B cell (primary cell): ENCODE measurements around the gene DRAP1. TPM values are rescaled to one million over a fixed set of nuclear protein-coding genes. Genes with fewer than 3 reads are reported as not detected.
A peak's percentile ranks its signal among the peaks of the same experiment; 100 is the strongest.

ENCODE experiments used
- ATAC-seq: fragments of 200-7000 bp; cut with Tn5 transposase; one replicate; pipeline ENCODE4 v1.10.0; 2021; ENCODE audit warnings: low read depth, mild to moderate bottlenecking, moderate number of reproducible peaks, moderate library complexity
- CTCF ChIA-PET: fragments of 350-600 bp; sonication (Branson Sonifier 250); formaldehyde crosslinking; loops from one replicate; lab custom pipeline; 2021; ENCODE audit warnings: antibody characterized with exemption, inconsistent platforms; lab: Charles Lee
- POLR2A ChIA-PET: fragments of 350-600 bp; sonication (Branson Sonifier 250); formaldehyde crosslinking; loops from one replicate; lab custom pipeline; 2021; ENCODE audit warnings: antibody characterized with exemption; lab: Charles Lee
- DNase-seq: peaks from one replicate; pipeline ENCODE4 v3.0.0; 2013
- H2AFZ ChIP-seq: 2 replicates; pipeline ENCODE4 v1.6.1; 2012; ENCODE audit warnings: mild to moderate bottlenecking, low read depth, low read length; ENCODE audit not compliant: insufficient read depth, poor library complexity, severe bottlenecking
- H3K27ac ChIP-seq, 2 donors: 1 replicate in 1 of 2; 2 replicates in 1 of 2; pipeline ENCODE4 v1.5.1; 2012 to 2013; ENCODE audit warnings: low read length in 2 of 2, mild to moderate bottlenecking in 2 of 2, moderate library complexity in 1 of 2
- H3K27me3 ChIP-seq, 4 experiments: fragments of 200-600 bp in 1 of 4; sonication (generic) in 1 of 4; replicated peaks in 1 of 4; 1 replicate in 2 of 4; 2 replicates in 2 of 4; pipeline versions ENCODE4 v1.6.1 to v1.7.0; 2013 to 2016; ENCODE audit warnings: low read length in 3 of 4, mild to moderate bottlenecking in 2 of 4, mixed read lengths in 1 of 4, moderate library complexity in 1 of 4; ENCODE audit not compliant: insufficient read depth in 4 of 4, control insufficient read depth in 3 of 4; ENCODE audit errors: control extremely low read depth in 1 of 4
- H3K36me3 ChIP-seq, 2 experiments: replicated peaks in 1 of 2; 1 replicate in 1 of 2; 2 replicates in 1 of 2; pipeline versions ENCODE4 v1.6.1 to v1.7.1; 2013; ENCODE audit warnings: low read length in 1 of 2; ENCODE audit not compliant: insufficient read depth in 2 of 2, control insufficient read depth in 1 of 2; ENCODE audit errors: control extremely low read depth in 1 of 2, extremely low read depth in 1 of 2
- H3K4me1 ChIP-seq, 2 donors: fragments of 200-600 bp in 1 of 2; sonication (generic) in 1 of 2; 1 replicate in 1 of 2; 2 replicates in 1 of 2; pipeline versions ENCODE4 v1.5.1 to v1.6.1; 2013 to 2017; ENCODE audit warnings: low read length in 2 of 2; ENCODE audit not compliant: control insufficient read depth in 2 of 2, insufficient read depth in 2 of 2
- H3K4me2 ChIP-seq: replicated peaks from 2 replicates; pipeline ENCODE3; 2012; ENCODE audit warnings: mild to moderate bottlenecking, low read depth, low read length; ENCODE audit not compliant: poor library complexity, severe bottlenecking
- H3K4me3 ChIP-seq, 5 experiments: fragments of 200-600 bp in 1 of 5; sonication (generic) in 1 of 5; 1 replicate in 3 of 5; 2 replicates in 2 of 5; pipeline versions ENCODE4 v1.5.1 to v1.7.0; 2011 to 2016; ENCODE audit warnings: low read length in 4 of 5, mild to moderate bottlenecking in 4 of 5, low read depth in 2 of 5, control low read depth in 1 of 5, moderate library complexity in 1 of 5; ENCODE audit not compliant: insufficient read depth in 1 of 5; ENCODE audit errors: control extremely low read depth in 1 of 5, extremely low read depth in 1 of 5
- H3K79me2 ChIP-seq: fragments of 200-600 bp; sonication (generic); one replicate; pipeline ENCODE4 v1.6.0; 2016; ENCODE audit warnings: low read length; ENCODE audit not compliant: control insufficient read depth, insufficient read depth
- H3K9ac ChIP-seq: fragments of 200-600 bp; sonication (generic); 2 replicates; pipeline ENCODE4 v1.6.1; 2017; ENCODE audit warnings: mild to moderate bottlenecking, low read length, moderate library complexity
- H3K9me3 ChIP-seq, 3 donors: one replicate each; pipeline versions ENCODE4 v1.6.1 to v1.7.1; 2013; ENCODE audit warnings: low read length in 2 of 3; ENCODE audit not compliant: control insufficient read depth in 2 of 3, insufficient read depth in 1 of 3; ENCODE audit errors: control extremely low read depth in 1 of 3
- H4K20me1 ChIP-seq: 2 replicates; pipeline ENCODE4 v1.6.0; 2012; ENCODE audit warnings: mild to moderate bottlenecking, low read length; ENCODE audit not compliant: insufficient read depth, control insufficient read depth, poor library complexity, severe bottlenecking
- H3K27ac Mint-ChIP-seq: one replicate; pipeline ENCODE4 v1.8.0; 2021; ENCODE audit warnings: mixed read lengths
- H3K27me3 Mint-ChIP-seq: one replicate; pipeline ENCODE4 v1.8.0; 2021; ENCODE audit warnings: mixed read lengths
- H3K4me1 Mint-ChIP-seq: one replicate; pipeline ENCODE4 v1.8.0; 2021; ENCODE audit warnings: mixed read lengths
- H3K4me3 Mint-ChIP-seq: one replicate; pipeline ENCODE4 v1.8.0; 2021; ENCODE audit warnings: mixed read lengths
- H3K9me3 Mint-ChIP-seq: one replicate; pipeline ENCODE4 v1.8.0; 2022; ENCODE audit warnings: mixed read lengths; ENCODE audit not compliant: insufficient read depth
- EZH2 ChIP-seq: IDR thresholded peaks from 2 replicates; pipeline ENCODE4 v1.6.1; 2012; ENCODE audit warnings: borderline replicate concordance, low read depth, mild to moderate bottlenecking, moderate library complexity, low read length; ENCODE audit not compliant: insufficient read depth, poor library complexity, severe bottlenecking
- WGBS: methylation state at CpG from one replicate; pipeline ENCODE4 v1.1.5; 2013; ENCODE audit warnings: missing lambda C conversion rate; ENCODE audit not compliant: insufficient coverage; 5-methylcytosine and 5-hydroxymethylcytosine counted together
- intact Hi-C: fragments of 100-400 bp; cut with micrococcal nuclease; formaldehyde crosslinking; loops from one replicate; pipeline ENCODE4 v1.10.0; 2022
- polyA plus RNA-seq: library from polyadenylated mRNA; depleted of rRNA; stranded (reverse); fragments of >200 nt; gene quantifications from 2 replicates; pipeline ENCODE4 v1.2.3, GENCODE V29; 2012
- total RNA-seq, 2 donors: library from RNA; stranded (reverse); fragments of 120-200 nt in 1 of 2; gene quantifications; 1 replicate in 1 of 2; 2 replicates in 1 of 2; pipeline versions ENCODE4 v1.2.3 to v1.2.4, GENCODE V29; 2013 to 2022
- TF ChIP-seq, protein P1 (sequence below): fragments of 200-600 bp; IDR thresholded peaks from one replicate; pipeline ENCODE4 v1.8.0; 2022; ENCODE audit warnings: antibody characterized with exemption, mild to moderate bottlenecking

DRAP1 gene
- total and polyA plus RNA-seq, 2 donors (not counting 1 experiment from before 2014, with no cell fraction given) = 71.7 to 83.9 TPM

DNA sequence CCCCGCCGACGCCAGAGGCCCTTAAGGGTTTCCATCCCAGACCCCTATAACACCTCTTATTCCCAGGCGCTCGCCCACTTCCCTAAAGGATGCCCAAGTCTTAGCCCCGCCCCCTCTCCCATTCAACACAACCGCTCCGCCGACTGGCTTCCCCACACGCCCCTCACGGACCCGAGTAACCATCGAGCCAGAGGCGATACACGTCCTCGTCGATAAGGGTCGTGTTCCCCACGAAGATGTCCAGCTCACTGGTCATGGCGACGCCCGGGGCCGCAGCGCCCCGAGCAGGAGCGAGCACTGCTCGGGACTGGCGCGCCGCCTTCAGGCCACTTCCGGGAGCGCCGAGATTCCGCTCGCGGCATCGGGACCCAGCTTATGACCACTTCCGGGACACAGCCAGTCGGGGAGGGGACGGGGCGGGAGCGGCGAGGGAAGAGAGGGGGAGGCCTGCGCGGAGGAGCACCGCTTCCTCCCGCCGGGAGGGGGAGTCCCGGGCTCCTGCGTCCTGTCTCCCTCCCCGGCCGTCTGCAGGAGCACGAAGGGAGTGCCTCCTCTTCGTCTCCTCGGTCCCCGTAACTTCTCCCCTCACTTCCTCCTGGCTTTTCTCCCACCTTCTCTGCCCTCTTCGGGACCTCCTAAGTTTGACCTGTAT lies 30.9 kb upstream of the DRAP1 start, which contains the start of gene FIBP:
Gene FIBP, minus strand, starts transcription at position 309 of the 652 bp plus-strand sequence. Its CDS starts 53 bp downstream, at position 256.
- H3K4me2 ChIP-seq = peak within 1 kb of the TSS; percentile 99
- under 1% methylated on average over 49 of the region's 57 CpGs for WGBS
- H3K9me3 ChIP-seq = no peaks in the 10 kb centered on the region
- H3K27ac ChIP-seq = peak within 1 kb of the TSS; percentile 85
- peak within 1 kb of the TSS; percentile 99 for H2AFZ ChIP-seq
- Mint-ChIP-seq H3K4me3 (peak within 1 kb of the TSS; percentile 98), H3K27ac (peak within 1 kb of the TSS; percentile 98), H3K4me1 (peaks cover 66% of the 10 kb centered on the region), H3K27me3 (no peaks in the 10 kb centered on the region), H3K9me3 (no peaks in the 10 kb centered on the region)
- ChIA-PET POLR2A (interaction anchor here (0.6 to 6.2 kb wide), 24 partner anchors 10 to 1109 kb away, joined by 3 to 65 read pairs (median 5); partner anchors contain the start of genes BANF1, C11orf68, CFL1 and DRAP1), CTCF (interaction anchor here (0.6 to 15.5 kb wide), 35 partner anchors 10 to 516 kb away, joined by 3 to 244 read pairs (median 6); partner anchors contain the start of genes BANF1, C11orf68, CFL1 and CTSW)
- peaks cover 47 to 63% of the 10 kb centered on the region in 2 donors for H3K4me1 ChIP-seq
- peak within 1 kb of the TSS; percentile 96 for H3K9ac ChIP-seq
- TF ChIP-seq, protein P1, sequence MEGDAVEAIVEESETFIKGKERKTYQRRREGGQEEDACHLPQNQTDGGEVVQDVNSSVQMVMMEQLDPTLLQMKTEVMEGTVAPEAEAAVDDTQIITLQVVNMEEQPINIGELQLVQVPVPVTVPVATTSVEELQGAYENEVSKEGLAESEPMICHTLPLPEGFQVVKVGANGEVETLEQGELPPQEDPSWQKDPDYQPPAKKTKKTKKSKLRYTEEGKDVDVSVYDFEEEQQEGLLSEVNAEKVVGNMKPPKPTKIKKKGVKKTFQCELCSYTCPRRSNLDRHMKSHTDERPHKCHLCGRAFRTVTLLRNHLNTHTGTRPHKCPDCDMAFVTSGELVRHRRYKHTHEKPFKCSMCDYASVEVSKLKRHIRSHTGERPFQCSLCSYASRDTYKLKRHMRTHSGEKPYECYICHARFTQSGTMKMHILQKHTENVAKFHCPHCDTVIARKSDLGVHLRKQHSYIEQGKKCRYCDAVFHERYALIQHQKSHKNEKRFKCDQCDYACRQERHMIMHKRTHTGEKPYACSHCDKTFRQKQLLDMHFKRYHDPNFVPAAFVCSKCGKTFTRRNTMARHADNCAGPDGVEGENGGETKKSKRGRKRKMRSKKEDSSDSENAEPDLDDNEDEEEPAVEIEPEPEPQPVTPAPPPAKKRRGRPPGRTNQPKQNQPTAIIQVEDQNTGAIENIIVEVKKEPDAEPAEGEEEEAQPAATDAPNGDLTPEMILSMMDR = peak; percentile 86
- no peak for TF ChIP-seq EZH2
- ATAC-seq (peak; percentile 64), DNase-seq (peak; percentile 96)
- H3K79me2 ChIP-seq = peaks cover 40% of the 10 kb centered on the region
- intact Hi-C loops = loop anchor here (1.0 to 2.0 kb wide), 6 partner anchors 15 to 114 kb away; partner anchors contain the start of genes BANF1, C11orf68, DRAP1 and EFEMP2
- H4K20me1 ChIP-seq = peaks cover 26% of the 10 kb centered on the region
- peaks cover 0 to 27% of the 10 kb centered on the region in 2 experiments for H3K36me3 ChIP-seq
- no peaks in the 10 kb centered on the region for H3K27me3 ChIP-seq
- peak within 1 kb of the TSS; percentile 63 to 88 (median 75) for H3K4me3 ChIP-seq
